Stomach (tissue), 9 donors: Measurements from ENCODE around the gene NTM. TPM values are rescaled to one million over a fixed set of nuclear protein-coding genes. Genes with fewer than 3 reads are reported as not detected.

Experiments
- DNase-seq, 2 donors: peaks; one replicate each; pipeline versions ENCODE4 v3.0.0 to v3.0.0-alpha.2; 2013 to 2019
- H3K27ac ChIP-seq, 5 donors: fragments of 200-600 bp in 4 of 5; sonication (generic) in 4 of 5; one replicate each; pipeline ENCODE4 v1.5.1; 2013 to 2019; ENCODE audit warnings: mild to moderate bottlenecking in 1 of 5, moderate library complexity in 1 of 5
- H3K27me3 ChIP-seq, 3 donors: fragments of 200-600 bp; sonication (generic); one replicate each; pipeline ENCODE4 v1.5.1; 2017 to 2019; ENCODE audit warnings: mixed run types in 1 of 3
- H3K36me3 ChIP-seq, 4 donors: fragments of 200-600 bp; sonication (generic); 1 replicate in 3 of 4; 2 replicates in 1 of 4; pipeline ENCODE4 v1.5.1; 2016 to 2019
- H3K4me1 ChIP-seq, 4 donors: fragments of 200-600 bp; sonication (generic); one replicate each; pipeline ENCODE4 v1.5.1; 2016 to 2019
- H3K4me3 ChIP-seq, 4 donors: fragments of 200-600 bp; sonication (generic) in 3 of 4; one replicate each; pipeline ENCODE4 v1.5.1; 2016 to 2019; ENCODE audit warnings: mild to moderate bottlenecking in 1 of 4
- H3K9me3 ChIP-seq, 4 donors: fragments of 200-600 bp; sonication (generic); one replicate each; pipeline ENCODE4 v1.5.1; 2016 to 2019
- EP300 ChIP-seq: sonication (generic); formaldehyde crosslinking; IDR thresholded peaks from one replicate; pipeline ENCODE4 v1.6.1; 2017; ENCODE audit warnings: antibody characterized with exemption
- POLR2A ChIP-seq, 4 donors: fragments of 450-650 bp; IDR thresholded peaks; one replicate each; pipeline ENCODE4 v1.6.1; 2016; ENCODE audit warnings: antibody characterized with exemption in 4 of 4, control low read depth in 2 of 4, mild to moderate bottlenecking in 1 of 4, moderate library complexity in 1 of 4
- POLR2AphosphoS5 ChIP-seq, 3 donors: sonication (generic); formaldehyde crosslinking; IDR thresholded peaks; one replicate each; pipeline ENCODE4 v1.6.1; 2016; ENCODE audit warnings: antibody characterized with exemption in 3 of 3
- WGBS, 5 donors: extraction: QIAGEN DNeasy Blood & Tissue Kit in 3 of 5; methylation state at CpG; one replicate each; pipeline versions ENCODE4 v1.1.5 to v1.1.7; 2013 to 2018; 5-methylcytosine and 5-hydroxymethylcytosine counted together
- intact Hi-C: fragments of 100-400 bp; cut with DNase I; formaldehyde crosslinking; loops from one replicate; pipeline ENCODE4 v1.15.1; 2023; ENCODE audit warnings: low total_unique reads
- polyA plus RNA-seq, 3 donors: library from polyadenylated mRNA; stranded (reverse); fragments of 200-250 nt; gene quantifications; one replicate each; pipeline ENCODE4 v1.2.3, GENCODE V29; 2013
- total RNA-seq, 5 donors: library from RNA; depleted of rRNA; stranded (reverse); fragments of >200 nt; gene quantifications; one replicate each; pipeline versions ENCODE4 v1.1.0 to v1.2.3, GENCODE V29; 2014 to 2016
- TF ChIP-seq, protein P1 (sequence below), 7 experiments: fragments of 450-650 bp in 4 of 7; fragments of 200-600 bp in 3 of 7; sonication (generic) in 3 of 7; IDR thresholded peaks; one replicate each; pipeline ENCODE4 v1.5.1; 2016 to 2019; ENCODE audit warnings: antibody characterized with exemption in 7 of 7, control low read depth in 2 of 7, mild to moderate bottlenecking in 1 of 7
- donor health status: healthy with polysubstance abuse.
- donor health status: Bipolar disorder and iron deficiency.
- donor health status: healthy.

NTM gene
- total and polyA plus RNA-seq, 8 donors = 0.50 to 8.4 (median 1.3) TPM; not detected in 3

DNA sequence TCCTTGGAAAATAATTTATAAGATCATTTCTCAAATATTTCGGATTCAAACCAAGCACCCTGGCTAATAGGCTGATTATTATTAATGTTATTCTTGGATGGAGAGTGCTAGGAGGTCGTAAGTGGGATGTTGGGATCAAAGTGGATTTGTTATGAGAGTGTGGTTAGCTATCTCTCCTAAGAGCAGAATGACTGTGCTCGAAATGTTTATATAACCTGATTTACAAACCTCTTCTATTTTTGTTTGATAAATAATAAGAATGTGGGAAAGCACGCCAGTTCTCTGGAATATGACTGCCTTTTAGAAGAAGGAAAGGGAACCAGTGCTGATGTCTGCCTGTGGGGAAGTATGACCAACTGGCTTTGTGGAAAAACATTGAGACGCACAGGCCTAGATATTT, 527.5 kb downstream of the NTM start:
- TF ChIP-seq POLR2A (IDR thresholded peaks at IDR 0.05) (no peak), POLR2AphosphoS5 (IDR thresholded peaks at IDR 0.05) (no peak), EP300 (no peak)
- TF ChIP-seq, protein P1, sequence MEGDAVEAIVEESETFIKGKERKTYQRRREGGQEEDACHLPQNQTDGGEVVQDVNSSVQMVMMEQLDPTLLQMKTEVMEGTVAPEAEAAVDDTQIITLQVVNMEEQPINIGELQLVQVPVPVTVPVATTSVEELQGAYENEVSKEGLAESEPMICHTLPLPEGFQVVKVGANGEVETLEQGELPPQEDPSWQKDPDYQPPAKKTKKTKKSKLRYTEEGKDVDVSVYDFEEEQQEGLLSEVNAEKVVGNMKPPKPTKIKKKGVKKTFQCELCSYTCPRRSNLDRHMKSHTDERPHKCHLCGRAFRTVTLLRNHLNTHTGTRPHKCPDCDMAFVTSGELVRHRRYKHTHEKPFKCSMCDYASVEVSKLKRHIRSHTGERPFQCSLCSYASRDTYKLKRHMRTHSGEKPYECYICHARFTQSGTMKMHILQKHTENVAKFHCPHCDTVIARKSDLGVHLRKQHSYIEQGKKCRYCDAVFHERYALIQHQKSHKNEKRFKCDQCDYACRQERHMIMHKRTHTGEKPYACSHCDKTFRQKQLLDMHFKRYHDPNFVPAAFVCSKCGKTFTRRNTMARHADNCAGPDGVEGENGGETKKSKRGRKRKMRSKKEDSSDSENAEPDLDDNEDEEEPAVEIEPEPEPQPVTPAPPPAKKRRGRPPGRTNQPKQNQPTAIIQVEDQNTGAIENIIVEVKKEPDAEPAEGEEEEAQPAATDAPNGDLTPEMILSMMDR (IDR thresholded peaks at IDR 0.05) = no peak
- intact Hi-C loops = no loop called here
- H3K27me3 ChIP-seq = no peaks in the 10 kb centered on the region
- 31 to 49% (median 45%) methylated on average over 5 of the region's 5 CpGs for WGBS, 5 donors
- H3K27ac ChIP-seq = no peak overlapping the region
- H3K9me3 ChIP-seq = no peaks in the 10 kb centered on the region
- no peaks in the 10 kb centered on the region for H3K4me1 ChIP-seq
- no peaks in the 10 kb centered on the region for H3K36me3 ChIP-seq
- no peak for DNase-seq
- no peak overlapping the region for H3K4me3 ChIP-seq

DNA sequence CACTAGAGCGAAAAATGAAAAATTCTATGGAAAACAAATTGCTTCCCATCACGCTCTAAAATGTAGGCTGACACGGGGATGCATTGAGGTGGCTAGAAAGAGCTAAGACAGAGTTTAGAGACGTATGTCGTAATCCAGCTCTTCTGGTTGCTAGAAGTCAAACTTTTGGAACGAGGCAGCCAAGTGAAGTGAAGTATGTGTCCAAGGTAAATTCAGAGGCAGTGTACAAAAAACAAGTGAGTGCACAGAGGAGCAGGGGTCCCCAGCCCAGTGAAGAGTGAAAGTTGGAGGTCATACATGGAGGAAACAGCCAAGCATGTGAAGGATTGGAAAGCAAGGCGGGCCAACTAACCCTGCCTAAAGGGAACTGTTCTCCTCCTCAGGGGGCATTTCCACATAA, 528.5 kb downstream of the NTM start:
- DNase-seq = no peak
- Histone ChIP-seq H3K27me3 (no peaks in the 10 kb centered on the region), H3K4me3 (no peak overlapping the region), H3K9me3 (no peaks in the 10 kb centered on the region), H3K36me3 (no peaks in the 10 kb centered on the region), H3K27ac (no peak overlapping the region), H3K4me1 (no peaks in the 10 kb centered on the region)
- WGBS, 5 donors = 88 to 93% (median 89%) methylated on average over 7 of the region's 7 CpGs
- intact Hi-C loops = no loop called here
- TF ChIP-seq POLR2A (IDR thresholded peaks at IDR 0.05) (no peak), EP300 (no peak), POLR2AphosphoS5 (IDR thresholded peaks at IDR 0.05) (no peak)
- TF ChIP-seq, protein P1 (IDR thresholded peaks at IDR 0.05) = no peak

DNA sequence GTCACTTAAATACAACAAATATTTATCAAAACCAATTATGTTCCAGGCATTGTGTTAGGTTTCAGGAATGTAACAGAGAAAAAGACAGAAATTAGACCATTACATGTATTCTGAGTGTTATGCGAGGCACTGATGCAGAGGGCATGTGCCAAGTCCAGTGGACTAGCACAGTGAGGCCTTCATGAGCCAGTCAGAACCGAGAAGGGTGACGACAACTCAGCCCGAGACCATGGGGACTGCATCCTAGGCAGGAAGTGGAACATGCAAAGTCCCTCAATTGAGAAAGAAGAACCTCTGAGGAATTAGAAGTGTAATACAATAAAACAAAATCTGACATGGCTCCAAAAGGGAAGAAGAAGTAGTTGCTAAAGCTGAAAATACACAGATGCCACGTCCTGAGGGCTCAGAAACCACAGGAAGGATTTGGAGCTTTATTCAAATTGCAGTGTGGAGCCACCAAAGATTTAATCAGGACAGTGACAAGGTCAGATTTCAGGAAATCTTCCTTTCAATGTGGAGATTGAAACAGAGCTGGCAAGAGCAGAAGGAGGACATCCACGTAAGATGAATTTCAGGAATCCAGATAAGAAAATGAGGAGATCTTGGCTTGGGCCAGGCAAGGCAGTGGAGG, 529.6 kb downstream of the NTM start:
- TF ChIP-seq, protein P1 (IDR thresholded peaks at IDR 0.05) = no peak
- TF ChIP-seq POLR2A (IDR thresholded peaks at IDR 0.05) = no peak
- no peak for TF ChIP-seq POLR2AphosphoS5 (IDR thresholded peaks at IDR 0.05)
- TF ChIP-seq EP300 = no peak
- 56 to 64% (median 60%) methylated on average over 6 of the region's 6 CpGs for WGBS, 5 donors

DNA sequence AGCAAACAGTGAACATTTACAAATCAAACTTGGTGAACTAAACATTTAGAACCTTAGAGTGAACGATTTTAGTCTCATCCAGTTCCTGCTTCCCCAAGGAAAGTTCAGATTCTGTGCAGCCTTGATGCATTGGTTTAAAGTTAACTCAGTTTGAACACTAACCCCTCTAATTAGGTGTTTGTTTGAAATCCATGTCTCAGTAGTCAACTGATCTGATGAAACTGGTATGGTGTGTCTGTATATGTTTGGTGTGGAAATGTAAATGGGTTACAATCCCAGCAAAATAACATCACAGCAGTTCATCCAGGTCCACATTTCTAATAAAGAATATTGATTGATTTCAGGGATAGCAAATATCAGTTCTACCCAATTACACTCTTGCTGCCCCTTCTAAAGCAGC, 532.0 kb downstream of the NTM start:
- no peaks in the 10 kb centered on the region for H3K36me3 ChIP-seq
- no peak overlapping the region for H3K4me3 ChIP-seq
- TF ChIP-seq POLR2A (IDR thresholded peaks at IDR 0.05) = no peak
- TF ChIP-seq, protein P1 (IDR thresholded peaks at IDR 0.05) = no peak
- no peak for TF ChIP-seq EP300
- TF ChIP-seq POLR2AphosphoS5 (IDR thresholded peaks at IDR 0.05) = no peak
- intact Hi-C loops = no loop called here
- peaks cover 0 to 27% (median 0%) of the 10 kb centered on the region in 3 donors for H3K27me3 ChIP-seq
- DNase-seq = no peak
- no peak overlapping the region for H3K27ac ChIP-seq
- H3K9me3 ChIP-seq = no peaks in the 10 kb centered on the region
- H3K4me1 ChIP-seq = no peaks in the 10 kb centered on the region
- WGBS, 5 donors = 11 to 29% (median 14%) methylated on average over 1 of the region's 1 CpG

More for the DNA sequence above, 529.6 kb downstream of the NTM start:
- no peak for DNase-seq
- Histone ChIP-seq H3K27me3 (peaks cover 0 to 5% (median 0%) of the 10 kb centered on the region in 3 donors), H3K9me3 (no peaks in the 10 kb centered on the region), H3K27ac (no peak overlapping the region), H3K36me3 (no peaks in the 10 kb centered on the region), H3K4me3 (no peak overlapping the region), H3K4me1 (no peaks in the 10 kb centered on the region)
- intact Hi-C loops = no loop called here
